Colonic mucosa (tissue), 4 donors: ENCODE data around the gene MEIOSIN. TPM values are rescaled to one million over a fixed set of nuclear protein-coding genes. Genes with fewer than 3 reads are reported as not detected.
"Not testable (repeated sequence)": the region's sequence is repeated elsewhere in the genome, so short reads cannot be mapped to it uniquely, and the experiment has no call there.

Experiments
- DNase-seq: peaks from one replicate; pipeline ENCODE4 v3.0.0-alpha.2; 2020
- H3K27ac ChIP-seq: fragments of 200-600 bp; one replicate; pipeline ENCODE4 v1.8.0; 2021
- H3K27me3 ChIP-seq: fragments of 200-600 bp; one replicate; pipeline ENCODE4 v1.8.0; 2021
- H3K36me3 ChIP-seq: fragments of 200-600 bp; one replicate; pipeline ENCODE4 v1.8.0; 2021
- H3K4me1 ChIP-seq: fragments of 200-600 bp; one replicate; pipeline ENCODE4 v1.8.0; 2021; ENCODE audit warnings: mild to moderate bottlenecking
- H3K4me3 ChIP-seq: fragments of 200-600 bp; one replicate; pipeline ENCODE4 v1.8.0; 2021
- H3K9ac ChIP-seq, 2 donors: one replicate each; pipeline ENCODE4 v1.7.0; 2013; ENCODE audit warnings: control low read depth in 2 of 2, low read depth in 2 of 2, low read length in 2 of 2
- H3K9me3 ChIP-seq: fragments of 200-600 bp; one replicate; pipeline ENCODE4 v1.8.0; 2021
- CTCF ChIP-seq: fragments of 200-600 bp; IDR thresholded peaks from one replicate; pipeline ENCODE4 v1.8.0; 2022; ENCODE audit warnings: antibody characterized with exemption, mild to moderate bottlenecking
- intact Hi-C: fragments of 100-400 bp; cut with DNase I; formaldehyde crosslinking; loops from one replicate; pipeline ENCODE4 v1.14.1; 2022
- total RNA-seq, 2 donors: library from RNA; stranded (reverse); fragmentation: NEBNext Ultra II Directional in 1 of 2; extraction: Animal tissue kit (Norgen Biotek cat#: 25700) in 1 of 2; gene quantifications; one replicate each; pipeline ENCODE4 v1.2.1, GENCODE V29; 2021
- donor health status: healthy.
- donor health status: DM: no; HTN: no; CAD: no.
- donor health status: DM: no; HTN: no; CAD: no.

The MEIOSIN gene
- total RNA-seq, result not detected

- Histone ChIP-seq H3K4me1 (peaks cover 12% of the 10 kb centered on the region), H3K36me3 (no peaks in the 10 kb centered on the region), H3K27ac (no peak within 1 kb of the TSS), H3K27me3 (no peaks in the 10 kb centered on the region), H3K9me3 (no peaks in the 10 kb centered on the region), H3K9ac (no peak within 1 kb of the TSS), H3K4me3 (no peak within 1 kb of the TSS)
- intact Hi-C loops, result no loop called here
- no peak for TF ChIP-seq CTCF
- DNase-seq, result no peak
These were observed at the start of gene MEIOSIN for GRCh38 chr19:45733160-45733810. MEIOSIN (plus strand) TSS chr19:45733439; CDS start chr19:45735377, 1,938 bp downstream.

- H3K36me3 ChIP-seq, DNase-seq, H3K4me1 ChIP-seq, intact Hi-C loops, H3K9ac ChIP-seq, H3K9me3 ChIP-seq, H3K27ac ChIP-seq, H3K4me3 ChIP-seq, H3K27me3 ChIP-seq: not testable (repeated sequence)
These were observed 48.2 kb upstream of the MEIOSIN start for GRCh38 chr19:45685045-45685444.

GRCh38 chr19:45687599-45687998, 45.6 kb upstream of the MEIOSIN start:
- H3K27ac ChIP-seq, result no peak overlapping the region
- no peak overlapping the region for H3K9ac ChIP-seq
- no peak for TF ChIP-seq CTCF
- peaks cover 4% of the 10 kb centered on the region for H3K4me1 ChIP-seq
- no peaks in the 10 kb centered on the region for H3K9me3 ChIP-seq
- H3K36me3 ChIP-seq, result no peaks in the 10 kb centered on the region
- intact Hi-C loops, result no loop called here
- no peak overlapping the region for H3K4me3 ChIP-seq
- no peaks in the 10 kb centered on the region for H3K27me3 ChIP-seq
- no peak for DNase-seq

- peak within 1 kb of the TSS; percentile 97 for H3K4me3 ChIP-seq
- peak; percentile 94 for DNase-seq
- intact Hi-C loops, result loop anchor here (5.0 kb wide), 1 partner anchor 76 kb away; the partner anchor contains the start of gene SIX5
- peaks cover 4% of the 10 kb centered on the region for H3K4me1 ChIP-seq
- no peaks in the 10 kb centered on the region for H3K9me3 ChIP-seq
- no peak for TF ChIP-seq CTCF
- no peaks in the 10 kb centered on the region for H3K36me3 ChIP-seq
- H3K27me3 ChIP-seq, result no peaks in the 10 kb centered on the region
- H3K9ac ChIP-seq, result peak within 1 kb of the TSS; percentile 96 to 97
- peak within 1 kb of the TSS; percentile 93 for H3K27ac ChIP-seq
These were observed 41.6 kb upstream of the MEIOSIN start, which contains the start of gene SNRPD2 for GRCh38 chr19:45691516-45692186. SNRPD2 (minus strand) TSS chr19:45691953; CDS start chr19:45691888, 65 bp downstream.

GRCh38 chr19:45692187-45693105, 40.8 kb upstream of the MEIOSIN start, which contains the start of gene QPCTL:
QPCTL (plus strand) TSS chr19:45692666; CDS start chr19:45692704, 38 bp downstream.
- Histone ChIP-seq H3K9me3 (no peaks in the 10 kb centered on the region), H3K27ac (peak within 1 kb of the TSS; percentile 93), H3K9ac (peak within 1 kb of the TSS; percentile 96 to 97), H3K27me3 (no peaks in the 10 kb centered on the region), H3K36me3 (no peaks in the 10 kb centered on the region), H3K4me1 (peaks cover 4% of the 10 kb centered on the region), H3K4me3 (peak within 1 kb of the TSS; percentile 97)
- no peak for TF ChIP-seq CTCF
- intact Hi-C loops, result loop anchor here (5.0 kb wide), 1 partner anchor 75 kb away; the partner anchor contains the start of gene SIX5
- DNase-seq, result peak; percentile 97
